Germinal center (tissue), 1 donor: ENCODE measurements around the gene HES4.
"Not testable (repeated sequence)": the region's sequence is repeated elsewhere in the genome, so short reads cannot be mapped to it uniquely, and the experiment has no call there.

Source experiments
- DNase-seq: peaks from one replicate; pipeline ENCODE4 v3.0.0; 2012; ENCODE audit warnings: mixed read lengths, low spot score

Gene HES4

GRCh38 chr1:1018321-1018685, 18.4 kb upstream of the HES4 start:
- not testable (repeated sequence) for DNase-seq

DNA sequence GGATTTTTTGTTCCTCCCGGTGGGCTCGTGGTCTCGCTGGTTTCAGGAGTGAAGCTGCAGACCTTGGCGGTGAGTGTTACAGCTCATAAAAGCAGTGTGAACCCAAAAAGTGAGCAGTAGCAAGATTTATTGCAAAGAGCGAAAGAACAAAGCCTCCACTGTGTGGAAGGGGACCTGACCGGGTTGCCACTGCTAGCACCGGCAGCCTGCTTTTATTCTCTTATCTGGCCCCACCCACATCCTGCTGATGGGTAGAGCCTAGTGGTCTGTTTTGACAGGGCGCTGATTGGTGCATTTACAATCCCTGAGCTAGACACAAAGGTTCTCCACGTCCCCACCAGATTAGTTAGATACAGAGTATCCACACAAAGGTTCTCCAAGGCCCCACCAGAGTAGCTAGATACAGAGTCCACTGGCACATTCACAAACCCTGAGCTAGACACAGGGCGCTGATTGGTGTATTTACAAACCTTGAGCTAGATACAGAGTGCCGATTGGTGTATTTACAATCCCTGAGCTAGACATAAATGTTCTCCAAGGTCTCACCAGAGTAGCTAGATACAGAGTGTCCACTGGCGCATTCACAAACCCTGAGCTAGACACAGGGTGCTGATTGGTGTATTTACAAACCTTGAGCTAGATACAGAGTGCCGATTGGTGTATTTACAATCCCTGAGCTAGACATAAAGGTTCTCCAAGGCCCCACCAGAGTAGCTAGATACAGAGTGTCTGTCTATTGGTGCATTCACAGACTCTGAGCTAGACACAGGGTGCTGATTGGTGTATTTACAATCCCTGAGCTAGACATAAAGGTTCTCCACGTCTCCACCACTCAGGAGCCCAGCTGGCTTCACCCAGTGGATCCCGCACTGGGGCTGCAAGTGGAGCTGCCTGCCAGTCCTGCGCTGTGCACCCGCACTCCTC, 17.8 kb upstream of the HES4 start:
- not testable (repeated sequence) for DNase-seq

DNA sequence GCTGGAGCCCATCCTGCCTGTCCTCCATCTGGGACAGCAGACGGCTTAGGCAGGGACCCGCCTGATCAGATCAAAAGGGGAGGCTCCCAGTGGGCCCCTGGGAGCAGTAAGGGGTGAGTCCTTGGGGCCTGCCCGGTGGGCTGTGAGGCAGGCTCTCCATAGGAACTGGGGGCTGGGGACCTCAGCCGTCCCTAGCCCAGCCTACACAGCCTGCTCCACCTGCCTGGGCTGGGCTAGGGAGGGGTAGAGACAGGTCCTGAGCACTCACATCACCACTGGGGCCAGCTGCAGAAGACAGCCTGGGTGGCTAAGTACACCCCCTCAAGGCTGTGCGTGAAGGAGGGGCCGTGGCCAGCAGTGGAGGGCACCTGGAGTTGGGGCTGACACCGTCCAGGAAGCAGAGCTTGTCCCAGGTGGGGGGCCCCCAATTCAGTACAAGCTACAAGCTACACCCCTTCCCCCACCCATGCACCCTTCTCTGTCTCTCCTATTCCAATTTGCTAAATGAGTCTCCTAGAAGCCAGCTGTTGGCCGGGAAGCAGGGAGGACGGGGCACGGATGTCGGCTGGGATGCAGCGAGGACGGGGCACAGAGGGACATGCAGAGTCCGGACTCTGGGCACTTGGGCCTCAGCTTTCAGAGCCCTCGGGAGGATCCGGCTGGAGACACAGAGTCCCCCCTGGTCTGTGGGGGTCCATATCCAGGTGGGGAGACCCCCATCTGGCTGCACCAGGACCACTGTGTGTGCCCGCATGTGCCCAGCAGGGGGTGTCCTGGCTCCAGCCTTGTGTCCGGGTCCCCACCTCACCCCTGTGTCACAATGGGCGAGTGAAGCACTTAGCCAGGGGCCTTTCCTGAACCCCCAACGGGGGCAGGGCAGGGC, 15.1 kb upstream of the HES4 start:
- DNase-seq: no peak

GRCh38 chr1:1013922-1014648, 14.2 kb upstream of the HES4 start:
- DNase-seq: no peak

DNA sequence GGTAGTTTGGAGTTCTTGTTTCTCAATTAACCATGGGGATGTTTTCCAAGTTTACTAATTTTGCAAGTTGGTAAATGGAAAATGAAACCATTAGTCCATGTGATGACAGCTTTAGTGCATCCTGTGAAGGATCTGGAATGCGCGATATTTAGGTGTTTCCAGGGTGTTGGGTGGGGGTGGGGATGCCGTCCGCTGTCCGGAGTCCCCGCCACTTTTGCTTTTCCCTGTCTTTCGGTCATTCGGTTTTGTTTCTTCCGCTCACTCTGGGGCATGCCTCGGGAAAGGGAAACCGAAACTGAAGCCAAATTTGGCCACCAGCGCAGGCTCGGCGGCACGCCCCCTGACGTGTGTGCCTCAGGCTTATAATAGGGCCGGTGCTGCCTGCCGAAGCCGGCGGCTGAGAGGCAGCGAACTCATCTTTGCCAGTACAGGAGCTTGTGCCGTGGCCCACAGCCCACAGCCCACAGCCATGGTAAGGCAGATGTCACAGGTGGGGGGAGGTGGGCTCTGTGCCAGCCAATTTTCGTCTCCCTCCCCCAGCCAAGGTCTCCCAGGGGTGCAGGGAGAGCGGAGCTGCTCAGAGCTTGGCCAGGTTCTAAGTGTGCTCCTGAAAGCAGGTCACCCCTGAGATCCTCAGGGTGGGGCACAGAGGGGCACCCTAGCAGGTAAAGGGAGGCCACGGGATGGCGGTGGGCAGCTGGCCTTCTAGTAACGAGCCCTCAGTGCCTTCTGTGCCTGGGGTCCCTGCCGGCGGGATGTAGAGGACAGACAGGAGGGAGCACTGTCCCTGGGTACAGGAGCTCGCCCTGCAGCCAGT, 13.4 kb upstream of the HES4 start, which contains the start of gene ISG15:
Gene ISG15, plus strand, starts transcription at position 393 of the 817 bp plus-strand sequence. Its CDS starts 77 bp downstream, at position 470.
- peak; percentile 76 for DNase-seq

- DNase-seq: not testable (repeated sequence)
Observed at GRCh38 chr1:1012736-1013104, 12.8 kb upstream of the HES4 start.

DNA sequence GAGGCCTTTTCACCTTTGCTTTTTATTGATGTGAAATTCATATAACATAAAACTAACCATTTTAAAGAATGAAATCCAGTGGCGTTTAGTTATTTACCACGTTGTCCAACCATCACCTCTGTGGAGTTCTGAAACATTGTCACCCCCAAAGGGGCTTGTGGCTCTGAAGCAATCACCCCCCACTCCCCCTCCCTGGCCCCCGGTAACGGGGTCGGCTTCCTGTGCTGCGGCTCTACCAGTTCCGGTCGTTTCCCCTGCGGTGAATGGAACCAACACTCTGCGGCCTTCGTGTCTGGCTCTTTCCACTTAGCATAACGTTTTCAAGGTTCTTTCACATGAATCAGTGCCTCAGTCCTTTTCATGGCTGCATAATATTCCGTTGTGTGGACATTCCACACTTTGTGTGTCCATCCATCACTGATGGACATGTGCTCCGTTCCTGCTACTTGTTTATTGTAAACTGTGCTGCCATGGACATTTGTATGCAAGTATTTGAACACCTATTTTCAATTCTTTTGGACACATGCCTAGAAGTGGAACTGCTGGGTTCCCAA, 11.6 kb upstream of the HES4 start:
- DNase-seq: no peak

GRCh38 chr1:1010131-1010530, 10.2 kb upstream of the HES4 start:
- not testable (repeated sequence) for DNase-seq

GRCh38 chr1:1006305-1007159, 6.6 kb upstream of the HES4 start:
- DNase-seq: no peak

- DNase-seq: no peak
Observed at GRCh38 chr1:1005774-1006304, 5.9 kb upstream of the HES4 start.

DNA sequence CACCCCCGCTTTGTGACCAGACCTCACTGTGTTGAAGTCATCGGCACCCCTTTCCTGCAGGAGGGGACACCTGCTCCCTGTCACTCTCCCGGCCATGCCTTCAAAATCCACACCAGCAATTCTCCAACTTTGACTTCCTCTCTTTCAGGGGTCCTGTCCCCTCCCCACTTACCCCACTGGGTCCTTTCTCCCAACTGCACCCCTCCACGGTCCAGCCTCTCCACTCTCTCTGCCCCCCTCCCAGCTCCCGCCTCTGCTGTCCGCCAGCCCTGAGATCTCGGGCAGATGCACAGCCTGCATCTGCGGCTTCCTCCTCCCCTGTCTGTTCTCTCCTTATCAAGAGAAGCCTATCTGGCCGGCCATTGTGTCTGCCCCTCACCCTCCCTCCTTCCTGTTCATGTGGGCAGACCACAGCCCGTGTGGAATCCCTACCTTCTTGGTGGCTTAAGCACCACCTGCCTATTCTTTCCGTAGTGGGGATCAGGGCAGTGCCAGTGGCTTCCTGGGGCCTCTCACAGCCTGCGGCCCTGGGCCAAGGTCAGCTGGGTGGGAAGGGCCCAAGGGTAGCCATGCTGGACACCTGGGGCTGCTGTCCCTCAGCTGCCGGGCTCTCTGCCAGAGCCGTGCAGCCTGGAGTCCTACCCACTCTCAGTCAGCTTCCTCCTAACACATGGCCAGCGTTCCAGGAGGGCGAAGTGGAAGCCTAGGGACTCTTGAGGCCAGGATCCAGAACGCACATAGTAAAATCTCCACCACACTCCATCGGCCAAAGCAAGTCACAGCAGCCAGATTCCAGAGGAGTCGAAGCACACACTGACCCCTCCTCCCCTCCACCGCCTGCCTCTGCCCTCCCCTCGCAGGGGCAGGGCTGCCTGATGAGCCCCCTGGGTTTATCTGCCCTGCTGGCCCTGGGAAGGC, 5.1 kb upstream of the HES4 start:
- no peak for DNase-seq

GRCh38 chr1:1004420-1004779, 4.5 kb upstream of the HES4 start:
- DNase-seq: no peak

DNA sequence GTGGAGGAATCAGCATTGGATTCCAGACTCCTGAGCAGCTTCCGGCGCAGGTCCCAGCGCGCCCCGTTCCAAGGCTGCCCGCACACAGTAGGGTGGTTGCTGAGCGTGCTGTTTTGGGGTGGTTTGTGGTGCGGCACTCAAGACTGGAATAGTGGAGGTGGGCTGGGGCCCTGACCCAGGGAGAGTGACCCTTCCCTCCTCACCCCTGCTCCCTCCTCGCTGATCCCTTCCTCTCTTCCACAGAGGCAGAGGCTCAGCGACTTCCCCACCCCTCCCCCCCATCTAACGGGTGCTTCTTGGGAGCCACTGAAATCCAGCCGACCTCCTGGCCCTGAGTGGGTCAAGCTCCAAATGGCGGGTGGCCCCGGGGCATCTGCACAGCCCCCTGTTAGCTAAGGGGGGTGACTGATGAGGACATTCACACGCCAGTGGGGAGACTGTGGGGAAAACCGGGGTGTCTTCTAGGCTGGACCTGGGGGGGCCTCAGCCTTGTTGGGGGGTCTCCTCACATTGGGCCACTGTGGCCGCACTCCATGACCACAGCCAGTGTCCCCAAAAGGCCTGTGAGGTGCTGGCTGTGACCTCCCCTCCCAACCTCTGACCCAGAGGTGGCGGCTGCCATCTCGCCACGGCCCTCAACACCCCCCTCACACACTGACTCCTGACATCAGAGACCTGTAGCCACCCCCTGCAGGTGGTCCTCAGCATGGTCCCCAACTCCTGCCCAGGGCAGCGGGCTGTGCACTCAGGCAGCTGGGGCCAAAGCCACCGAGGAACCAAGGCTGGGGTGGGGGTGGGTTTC, 3.9 kb upstream of the HES4 start:
- no peak for DNase-seq

GRCh38 chr1:1001057-1001783, 1.3 kb upstream of the HES4 start:
- DNase-seq: no peak

DNA sequence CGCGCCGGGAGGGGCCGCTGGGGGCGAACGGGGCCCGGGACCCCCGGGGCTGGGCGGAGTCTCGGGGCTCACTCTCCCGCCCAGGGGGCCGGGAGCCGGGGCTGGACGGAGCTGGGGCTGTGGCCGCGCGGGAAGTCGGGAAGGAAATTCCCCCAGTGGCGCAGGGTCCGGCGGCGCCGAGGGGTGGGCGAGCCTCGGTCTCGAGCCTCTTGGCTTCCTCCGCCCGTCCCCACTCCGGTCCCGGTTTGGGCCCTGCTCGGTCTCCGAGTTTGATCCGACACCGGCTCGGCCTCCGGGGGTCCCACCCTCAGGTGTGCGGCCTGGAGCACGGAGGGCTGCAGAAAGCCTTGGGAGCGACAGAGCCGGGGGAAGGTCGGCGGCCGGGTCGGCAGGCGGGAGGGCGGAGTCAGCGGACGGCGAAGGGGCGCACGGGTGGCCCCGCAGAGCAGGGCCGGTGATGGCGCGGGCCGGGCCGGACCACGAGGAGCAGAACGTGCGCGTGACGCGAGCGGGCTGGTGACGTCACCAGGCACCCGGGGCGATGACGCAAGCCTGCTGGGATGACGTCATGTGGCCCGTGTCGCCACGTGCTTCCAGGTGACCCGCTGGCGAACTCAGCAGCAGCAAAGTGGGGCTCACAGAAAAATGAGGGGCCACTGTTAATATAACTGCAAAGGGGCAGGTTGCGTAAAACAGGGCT, 610 bp upstream of the HES4 start:
- peak; percentile 70 for DNase-seq

- no peak for DNase-seq
Observed at GRCh38 chr1:998995-999724, 737 bp downstream of the HES4 start.
